ENCODE data around the gene SLC25A38.

The SLC25A38 gene

DNA sequence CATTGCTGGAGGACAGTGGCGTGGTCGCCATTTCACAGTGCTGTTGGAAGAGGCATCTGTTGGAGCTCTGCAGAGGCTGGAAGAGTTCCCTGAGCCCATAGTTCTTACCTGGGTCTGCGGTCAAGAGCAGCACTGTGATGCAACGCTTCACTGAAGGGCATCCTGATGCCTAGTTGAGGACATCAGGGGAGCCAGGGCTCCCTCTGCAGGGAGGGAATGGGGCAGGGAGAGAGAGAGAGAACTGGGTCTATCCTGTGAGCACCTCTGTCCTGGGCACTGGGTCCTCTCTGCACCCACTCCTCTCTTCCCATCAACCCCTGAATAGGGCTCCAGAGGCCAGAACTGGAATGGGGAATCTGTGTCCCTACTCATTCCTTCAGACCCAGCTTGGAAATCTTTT, 60.4 kb downstream of the SLC25A38 start:
- H3K27ac ChIP-seq (replicated peaks), result no peak overlapping the region
- H3K27me3 ChIP-seq (ENCODE audit: insufficient read depth, poor library complexity, severe bottlenecking), result no peaks in the 10 kb centered on the region
- no peak for DNase-seq (ENCODE audit: low read depth in 1 of 2, low spot score in 1 of 2)
- H3K4me3 ChIP-seq (replicated peaks; ENCODE audit: insufficient read depth, low read length), result no peak overlapping the region
- TF ChIP-seq SPI1 (IDR thresholded peaks at IDR 0.05; ENCODE audit: borderline replicate concordance, low read depth), result no peak
- TF ChIP-seq, protein P1, sequence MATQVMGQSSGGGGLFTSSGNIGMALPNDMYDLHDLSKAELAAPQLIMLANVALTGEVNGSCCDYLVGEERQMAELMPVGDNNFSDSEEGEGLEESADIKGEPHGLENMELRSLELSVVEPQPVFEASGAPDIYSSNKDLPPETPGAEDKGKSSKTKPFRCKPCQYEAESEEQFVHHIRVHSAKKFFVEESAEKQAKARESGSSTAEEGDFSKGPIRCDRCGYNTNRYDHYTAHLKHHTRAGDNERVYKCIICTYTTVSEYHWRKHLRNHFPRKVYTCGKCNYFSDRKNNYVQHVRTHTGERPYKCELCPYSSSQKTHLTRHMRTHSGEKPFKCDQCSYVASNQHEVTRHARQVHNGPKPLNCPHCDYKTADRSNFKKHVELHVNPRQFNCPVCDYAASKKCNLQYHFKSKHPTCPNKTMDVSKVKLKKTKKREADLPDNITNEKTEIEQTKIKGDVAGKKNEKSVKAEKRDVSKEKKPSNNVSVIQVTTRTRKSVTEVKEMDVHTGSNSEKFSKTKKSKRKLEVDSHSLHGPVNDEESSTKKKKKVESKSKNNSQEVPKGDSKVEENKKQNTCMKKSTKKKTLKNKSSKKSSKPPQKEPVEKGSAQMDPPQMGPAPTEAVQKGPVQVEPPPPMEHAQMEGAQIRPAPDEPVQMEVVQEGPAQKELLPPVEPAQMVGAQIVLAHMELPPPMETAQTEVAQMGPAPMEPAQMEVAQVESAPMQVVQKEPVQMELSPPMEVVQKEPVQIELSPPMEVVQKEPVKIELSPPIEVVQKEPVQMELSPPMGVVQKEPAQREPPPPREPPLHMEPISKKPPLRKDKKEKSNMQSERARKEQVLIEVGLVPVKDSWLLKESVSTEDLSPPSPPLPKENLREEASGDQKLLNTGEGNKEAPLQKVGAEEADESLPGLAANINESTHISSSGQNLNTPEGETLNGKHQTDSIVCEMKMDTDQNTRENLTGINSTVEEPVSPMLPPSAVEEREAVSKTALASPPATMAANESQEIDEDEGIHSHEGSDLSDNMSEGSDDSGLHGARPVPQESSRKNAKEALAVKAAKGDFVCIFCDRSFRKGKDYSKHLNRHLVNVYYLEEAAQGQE (IDR thresholded peaks at IDR 0.05; ENCODE audit: insufficient replicate concordance, low read depth), result no peak
- TF ChIP-seq GABPA (IDR thresholded peaks at IDR 0.05; ENCODE audit: low read depth), result no peak
- no peak for TF ChIP-seq POLR2AphosphoS5 (IDR thresholded peaks at IDR 0.05; ENCODE audit: low read depth)
- TF ChIP-seq, protein P2, sequence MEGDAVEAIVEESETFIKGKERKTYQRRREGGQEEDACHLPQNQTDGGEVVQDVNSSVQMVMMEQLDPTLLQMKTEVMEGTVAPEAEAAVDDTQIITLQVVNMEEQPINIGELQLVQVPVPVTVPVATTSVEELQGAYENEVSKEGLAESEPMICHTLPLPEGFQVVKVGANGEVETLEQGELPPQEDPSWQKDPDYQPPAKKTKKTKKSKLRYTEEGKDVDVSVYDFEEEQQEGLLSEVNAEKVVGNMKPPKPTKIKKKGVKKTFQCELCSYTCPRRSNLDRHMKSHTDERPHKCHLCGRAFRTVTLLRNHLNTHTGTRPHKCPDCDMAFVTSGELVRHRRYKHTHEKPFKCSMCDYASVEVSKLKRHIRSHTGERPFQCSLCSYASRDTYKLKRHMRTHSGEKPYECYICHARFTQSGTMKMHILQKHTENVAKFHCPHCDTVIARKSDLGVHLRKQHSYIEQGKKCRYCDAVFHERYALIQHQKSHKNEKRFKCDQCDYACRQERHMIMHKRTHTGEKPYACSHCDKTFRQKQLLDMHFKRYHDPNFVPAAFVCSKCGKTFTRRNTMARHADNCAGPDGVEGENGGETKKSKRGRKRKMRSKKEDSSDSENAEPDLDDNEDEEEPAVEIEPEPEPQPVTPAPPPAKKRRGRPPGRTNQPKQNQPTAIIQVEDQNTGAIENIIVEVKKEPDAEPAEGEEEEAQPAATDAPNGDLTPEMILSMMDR (IDR thresholded peaks at IDR 0.05; ENCODE audit: insufficient read depth, low read length), result no peak

DNA sequence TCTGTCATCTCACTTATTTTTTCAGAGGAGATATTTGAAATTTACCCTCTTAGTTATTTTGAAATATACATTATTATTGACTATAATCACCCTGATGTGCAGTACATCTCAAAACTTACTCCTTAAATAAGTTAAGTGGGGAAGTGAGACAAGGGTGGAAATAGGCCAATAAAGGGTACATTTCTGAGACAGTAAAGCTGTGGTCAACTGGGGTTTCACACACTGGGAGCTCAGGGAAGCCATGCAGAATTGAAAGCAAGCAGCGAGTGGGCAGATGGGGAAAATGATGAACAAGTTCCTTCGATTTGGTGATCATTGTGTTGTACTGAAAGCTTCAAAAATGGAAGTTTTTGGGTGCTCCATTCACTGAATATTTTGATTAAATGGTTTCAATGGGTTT, 62.8 kb downstream of the SLC25A38 start:
- H3K4me3 ChIP-seq (replicated peaks; ENCODE audit: insufficient read depth, low read length), result no peak overlapping the region
- TF ChIP-seq POLR2AphosphoS5 (IDR thresholded peaks at IDR 0.05; ENCODE audit: low read depth) (no peak), GABPA (IDR thresholded peaks at IDR 0.05; ENCODE audit: low read depth) (no peak), SPI1 (IDR thresholded peaks at IDR 0.05; ENCODE audit: borderline replicate concordance, low read depth) (no peak)
- TF ChIP-seq, protein P1 (IDR thresholded peaks at IDR 0.05; ENCODE audit: insufficient replicate concordance, low read depth), result no peak
- TF ChIP-seq, protein P2 (IDR thresholded peaks at IDR 0.05; ENCODE audit: insufficient read depth, low read length), result no peak
- no peaks in the 10 kb centered on the region for H3K27me3 ChIP-seq (ENCODE audit: insufficient read depth, poor library complexity, severe bottlenecking)
- no peak for DNase-seq (ENCODE audit: low read depth in 1 of 2, low spot score in 1 of 2)
- H3K27ac ChIP-seq (replicated peaks), result no peak overlapping the region

DNA sequence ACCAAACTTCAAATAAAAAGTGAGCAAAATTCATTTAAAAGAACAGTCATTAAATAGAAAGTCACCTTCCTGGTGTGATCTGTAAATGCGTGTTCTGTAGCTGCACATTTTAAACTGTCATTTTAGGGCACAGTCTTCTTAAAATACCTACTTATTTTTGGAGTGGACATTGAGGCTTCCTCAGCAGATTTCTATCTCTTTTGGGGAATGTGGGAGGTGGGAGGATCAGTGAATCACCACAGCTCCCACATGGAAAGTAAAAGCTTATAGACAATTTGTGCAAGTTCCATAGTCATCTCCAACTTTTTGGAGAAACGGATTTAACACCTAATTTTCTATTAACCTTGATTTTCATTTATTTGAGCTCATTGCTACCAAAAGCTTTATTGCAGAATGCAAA, 63.3 kb downstream of the SLC25A38 start:
- TF ChIP-seq, protein P1 (IDR thresholded peaks at IDR 0.05; ENCODE audit: insufficient replicate concordance, low read depth), result no peak
- no peak for TF ChIP-seq SPI1 (IDR thresholded peaks at IDR 0.05; ENCODE audit: borderline replicate concordance, low read depth)
- TF ChIP-seq, protein P2 (IDR thresholded peaks at IDR 0.05; ENCODE audit: insufficient read depth, low read length), result no peak
- no peak for TF ChIP-seq GABPA (IDR thresholded peaks at IDR 0.05; ENCODE audit: low read depth)
- TF ChIP-seq POLR2AphosphoS5 (IDR thresholded peaks at IDR 0.05; ENCODE audit: low read depth), result no peak
- no peak for DNase-seq (ENCODE audit: low read depth in 1 of 2, low spot score in 1 of 2)
- Histone ChIP-seq H3K27ac (replicated peaks) (no peak overlapping the region), H3K4me3 (replicated peaks; ENCODE audit: insufficient read depth, low read length) (no peak overlapping the region), H3K27me3 (ENCODE audit: insufficient read depth, poor library complexity, severe bottlenecking) (no peaks in the 10 kb centered on the region)

All from HL-60 (cell line).